Glutamatergic neuron (in vitro differentiated cells): Measurements from ENCODE around the gene TTC9B. TPM values are rescaled to one million over a fixed set of nuclear protein-coding genes. Genes with fewer than 3 reads are reported as not detected.

Source experiments
- DNase-seq: peaks from one replicate; pipeline ENCODE4 v3.0.0; 2022
- H3K27ac Mint-ChIP-seq: one replicate; pipeline ENCODE4 v1.8.0; 2020; ENCODE audit warnings: mild to moderate bottlenecking, mixed read lengths, inconsistent platforms; ENCODE audit not compliant: unreplicated experiment
- H3K27me3 Mint-ChIP-seq: one replicate; pipeline ENCODE4 v1.8.0; 2020; ENCODE audit warnings: mild to moderate bottlenecking, moderate library complexity, mixed read lengths, inconsistent platforms; ENCODE audit not compliant: unreplicated experiment
- H3K36me3 Mint-ChIP-seq: one replicate; pipeline ENCODE4 v1.8.0; 2020; ENCODE audit warnings: mild to moderate bottlenecking, mixed read lengths, inconsistent platforms; ENCODE audit not compliant: unreplicated experiment
- H3K4me1 Mint-ChIP-seq: one replicate; pipeline ENCODE4 v1.8.0; 2020; ENCODE audit warnings: mild to moderate bottlenecking, low read depth, mixed read lengths, inconsistent platforms; ENCODE audit not compliant: unreplicated experiment
- H3K4me3 Mint-ChIP-seq: one replicate; pipeline ENCODE4 v1.8.0; 2020; ENCODE audit warnings: mild to moderate bottlenecking, mixed read lengths, inconsistent platforms; ENCODE audit not compliant: unreplicated experiment
- H3K9me3 Mint-ChIP-seq: one replicate; pipeline ENCODE4 v1.8.0; 2020; ENCODE audit warnings: mild to moderate bottlenecking, moderate library complexity, mixed read lengths, inconsistent platforms; ENCODE audit not compliant: unreplicated experiment
- CTCF ChIP-seq: fragments of 200-600 bp; sonication (generic); IDR thresholded peaks from one replicate; pipeline ENCODE4 v1.5.0; 2021; ENCODE audit not compliant: partially characterized antibody, unreplicated experiment
- total RNA-seq: library from RNA; stranded (reverse); fragmentation: NEBNext Ultra II Directional; extraction: Animal tissue kit (Norgen Biotek cat#: 25700); gene quantifications from one replicate; pipeline ENCODE4 v1.2.1, GENCODE V29; 2021; ENCODE audit not compliant: unreplicated experiment

The TTC9B gene
- total RNA-seq, 1 donor from 2014 or later = 19.5 TPM

- H3K4me1 Mint-ChIP-seq = peaks cover 5% of the 10 kb centered on the region
- TF ChIP-seq CTCF = no peak
- H3K4me3 Mint-ChIP-seq = no peak overlapping the region
- no peak overlapping the region for H3K27ac Mint-ChIP-seq
- H3K9me3 Mint-ChIP-seq = no peaks in the 10 kb centered on the region
- no peak for DNase-seq
- H3K27me3 Mint-ChIP-seq = peaks cover 6% of the 10 kb centered on the region
- no peaks in the 10 kb centered on the region for H3K36me3 Mint-ChIP-seq
Observed at GRCh38 chr19:40233811-40234389, 15.7 kb upstream of the TTC9B start.

GRCh38 chr19:40232949-40233810, 15.0 kb upstream of the TTC9B start:
- Mint-ChIP-seq H3K36me3 (no peaks in the 10 kb centered on the region), H3K9me3 (no peaks in the 10 kb centered on the region), H3K27me3 (peaks cover 4% of the 10 kb centered on the region), H3K4me1 (peaks cover 5% of the 10 kb centered on the region), H3K4me3 (no peak overlapping the region), H3K27ac (no peak overlapping the region)
- DNase-seq = no peak
- TF ChIP-seq CTCF = no peak

- Mint-ChIP-seq H3K9me3 (no peaks in the 10 kb centered on the region), H3K4me1 (peaks cover 5% of the 10 kb centered on the region), H3K4me3 (no peak overlapping the region), H3K36me3 (no peaks in the 10 kb centered on the region), H3K27ac (no peak overlapping the region), H3K27me3 (peaks cover 2% of the 10 kb centered on the region)
- no peak for DNase-seq
- TF ChIP-seq CTCF = no peak
Observed at GRCh38 chr19:40232479-40232878, 14.3 kb upstream of the TTC9B start.

- Mint-ChIP-seq H3K4me3 (no peak overlapping the region), H3K9me3 (no peaks in the 10 kb centered on the region), H3K4me1 (peaks cover 5% of the 10 kb centered on the region), H3K36me3 (no peaks in the 10 kb centered on the region), H3K27me3 (peaks cover 8% of the 10 kb centered on the region), H3K27ac (no peak overlapping the region)
- DNase-seq = no peak
- TF ChIP-seq CTCF = no peak
Observed at GRCh38 chr19:40231544-40232424, 13.6 kb upstream of the TTC9B start.
